ENCODE results near the gene RIMBP2. TPM values are rescaled to one million over a fixed set of nuclear protein-coding genes. Genes with fewer than 3 reads are reported as not detected.

Gene RIMBP2
- total RNA-seq, 5 donors from 2014 or later (not counting 1 experiment from before 2014, with no cell fraction given): 0.10 to 0.38 TPM; not detected in 3

DNA sequence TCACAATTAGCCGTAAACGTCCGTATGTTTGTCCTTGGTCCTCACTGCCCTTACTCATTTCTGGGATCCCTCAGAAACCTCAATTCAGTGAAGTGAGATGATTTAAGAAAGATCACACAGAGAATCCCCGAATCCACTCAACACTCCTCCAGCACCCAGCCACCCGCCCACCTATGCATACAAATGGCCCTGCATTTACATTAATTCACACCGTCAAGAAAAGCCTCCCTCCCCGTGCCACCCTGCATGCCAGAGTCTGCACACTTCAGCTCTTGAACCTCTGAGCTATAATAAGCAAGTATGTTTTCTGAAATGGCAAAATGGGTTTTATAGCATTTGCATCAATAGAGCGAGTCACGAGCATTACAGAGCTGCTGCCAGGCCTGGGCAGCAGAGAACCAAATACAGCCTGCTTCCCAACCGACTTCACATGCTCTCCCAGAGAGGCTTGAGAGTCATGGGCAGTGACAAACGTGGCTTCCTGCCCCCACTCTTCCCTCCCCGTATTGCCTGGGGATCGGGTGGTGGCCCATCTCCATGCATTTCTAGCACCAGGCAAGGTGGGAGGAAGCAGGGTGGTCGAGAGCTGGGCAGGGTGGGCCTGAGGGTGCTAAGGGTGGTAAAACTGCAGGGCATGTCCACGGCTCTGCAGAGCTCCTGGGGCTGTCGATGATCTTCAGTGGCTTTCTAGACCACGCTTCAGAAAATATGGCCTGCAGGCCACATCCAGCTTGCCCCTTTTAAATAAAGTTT lies 177.6 kb downstream of the RIMBP2 start:
- POLR2A ChIA-PET: no interaction called here

DNA sequence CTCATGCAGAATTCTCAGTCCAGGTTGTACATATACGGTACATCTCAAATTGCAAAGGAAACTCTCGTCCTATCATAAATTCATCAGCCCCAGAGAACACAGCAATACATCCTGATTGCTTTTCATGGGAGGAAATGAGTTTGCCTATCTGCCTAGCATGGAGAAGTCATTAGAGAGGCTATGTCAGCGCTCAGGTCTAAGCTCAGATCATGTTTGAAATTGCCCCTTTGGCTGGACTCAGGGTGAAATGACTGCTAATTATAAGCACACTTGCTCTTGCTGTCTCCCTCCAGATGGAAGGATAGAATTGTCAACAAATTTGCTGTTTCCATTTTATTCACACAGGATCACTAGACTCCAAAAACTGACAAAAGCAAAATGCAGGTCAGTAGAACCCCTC lies 178.4 kb downstream of the RIMBP2 start:
- no peaks in the 10 kb centered on the region for H3K4me1 Mint-ChIP-seq
- H3K27ac Mint-ChIP-seq: no peak overlapping the region
- H3K9me3 Mint-ChIP-seq: peaks cover 0 to 23% (median 16%) of the 10 kb centered on the region in 3 donors

More for the DNA sequence above, 177.6 kb downstream of the RIMBP2 start:
- 90% methylated on average over 2 of the region's 17 CpGs for WGBS (ENCODE audit: insufficient coverage)
- no peaks in the 10 kb centered on the region for H3K27me3 Mint-ChIP-seq
- H3K9me3 ChIP-seq: no peaks in the 10 kb centered on the region
- H3K36me3 ChIP-seq (ENCODE audit: control insufficient read depth in 2 of 2, extremely low read depth in 1 of 2, insufficient read depth in 1 of 2, low read length in 1 of 2): no peaks in the 10 kb centered on the region
- H3K4me3 ChIP-seq (ENCODE audit: control insufficient read depth in 1 of 2, extremely low read depth in 1 of 2, low read length in 1 of 2): no peak overlapping the region
- no peak overlapping the region for H3K27ac ChIP-seq (ENCODE audit: low read length)
- no peaks in the 10 kb centered on the region for H3K36me3 Mint-ChIP-seq
- H3K4me1 Mint-ChIP-seq: no peaks in the 10 kb centered on the region
- CTCF ChIA-PET: no interaction called here
- DNase-seq: no peak
- ATAC-seq (replicated peaks in 1 of 4): no peak
- no peaks in the 10 kb centered on the region for H3K4me1 ChIP-seq (ENCODE audit: control insufficient read depth in 1 of 2, extremely low read depth in 1 of 2, insufficient read depth in 2 of 2, low read length in 2 of 2)
- H3K9me3 Mint-ChIP-seq: peaks cover 0 to 23% (median 16%) of the 10 kb centered on the region in 3 donors
- H3K27ac Mint-ChIP-seq: no peak overlapping the region
- no peaks in the 10 kb centered on the region for H3K27me3 ChIP-seq (replicated peaks in 1 of 2; ENCODE audit: control insufficient read depth in 2 of 2, extremely low read depth in 1 of 2, insufficient read depth in 2 of 2, low read length in 1 of 2)
- no peak overlapping the region for H3K4me3 Mint-ChIP-seq

DNA sequence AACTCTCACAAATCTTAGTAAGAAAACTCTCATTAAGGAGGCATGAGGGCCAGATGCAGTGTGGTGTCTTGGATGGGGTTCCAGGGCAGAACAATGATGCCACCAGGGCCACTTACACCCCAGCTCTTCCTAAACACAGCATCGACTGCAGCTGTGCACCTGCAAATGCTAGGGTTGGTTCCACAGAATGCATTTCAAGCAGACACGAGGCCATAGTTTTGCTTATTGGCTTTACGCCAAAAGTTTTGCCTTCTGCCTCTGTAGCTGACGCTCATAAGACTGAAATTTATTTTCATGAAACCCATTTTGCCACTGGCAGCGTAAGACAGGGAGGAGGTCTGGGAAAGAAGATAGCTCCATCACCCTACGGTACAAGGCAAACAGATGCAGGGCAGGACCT lies 179.0 kb downstream of the RIMBP2 start:
- POLR2A ChIA-PET: no interaction called here
- CTCF ChIA-PET: interaction anchor here in 1 of 2 donors (0.6 kb wide), 1 partner anchor 254 kb away, joined by 3 read pairs; no protein-coding TSS in a partner anchor
- H3K4me1 Mint-ChIP-seq: no peaks in the 10 kb centered on the region
- H3K9me3 ChIP-seq: no peaks in the 10 kb centered on the region
- no peaks in the 10 kb centered on the region for H3K27me3 Mint-ChIP-seq
- no peak overlapping the region for H3K27ac ChIP-seq (ENCODE audit: low read length)
- no peak overlapping the region for H3K4me3 Mint-ChIP-seq
- H3K9me3 Mint-ChIP-seq: peaks cover 4 to 19% (median 16%) of the 10 kb centered on the region in 3 donors
- H3K27ac Mint-ChIP-seq: no peak overlapping the region
- WGBS (ENCODE audit: insufficient coverage): 93% methylated on average over 2 of the region's 6 CpGs
- no peak for ATAC-seq (replicated peaks in 1 of 4)
- H3K4me1 ChIP-seq (ENCODE audit: control insufficient read depth in 1 of 2, extremely low read depth in 1 of 2, insufficient read depth in 2 of 2, low read length in 2 of 2): no peaks in the 10 kb centered on the region
- H3K36me3 Mint-ChIP-seq: no peaks in the 10 kb centered on the region
- no peak for DNase-seq
- no peaks in the 10 kb centered on the region for H3K27me3 ChIP-seq (replicated peaks in 1 of 2; ENCODE audit: control insufficient read depth in 2 of 2, extremely low read depth in 1 of 2, insufficient read depth in 2 of 2, low read length in 1 of 2)
- no peak overlapping the region for H3K4me3 ChIP-seq (ENCODE audit: control insufficient read depth in 1 of 2, extremely low read depth in 1 of 2, low read length in 1 of 2)
- no peaks in the 10 kb centered on the region for H3K36me3 ChIP-seq (ENCODE audit: control insufficient read depth in 2 of 2, extremely low read depth in 1 of 2, insufficient read depth in 1 of 2, low read length in 1 of 2)

More for the DNA sequence above, 178.4 kb downstream of the RIMBP2 start:
- DNase-seq (no peak), ATAC-seq (replicated peaks in 1 of 4) (no peak)
- Mint-ChIP-seq H3K27me3 (no peaks in the 10 kb centered on the region), H3K4me3 (no peak overlapping the region), H3K36me3 (no peaks in the 10 kb centered on the region)
- ChIA-PET POLR2A (no interaction called here), CTCF (no interaction called here)
- Histone ChIP-seq H3K9me3 (no peaks in the 10 kb centered on the region), H3K27ac (ENCODE audit: low read length) (no peak overlapping the region), H3K4me1 (ENCODE audit: control insufficient read depth in 1 of 2, extremely low read depth in 1 of 2, insufficient read depth in 2 of 2, low read length in 2 of 2) (no peaks in the 10 kb centered on the region), H3K36me3 (ENCODE audit: control insufficient read depth in 2 of 2, extremely low read depth in 1 of 2, insufficient read depth in 1 of 2, low read length in 1 of 2) (no peaks in the 10 kb centered on the region), H3K4me3 (ENCODE audit: control insufficient read depth in 1 of 2, extremely low read depth in 1 of 2, low read length in 1 of 2) (no peak overlapping the region), H3K27me3 (replicated peaks in 1 of 2; ENCODE audit: control insufficient read depth in 2 of 2, extremely low read depth in 1 of 2, insufficient read depth in 2 of 2, low read length in 1 of 2) (no peaks in the 10 kb centered on the region)
- no CpG with 5 or more reads among the region's 3 CpGs for WGBS (ENCODE audit: insufficient coverage)

DNA sequence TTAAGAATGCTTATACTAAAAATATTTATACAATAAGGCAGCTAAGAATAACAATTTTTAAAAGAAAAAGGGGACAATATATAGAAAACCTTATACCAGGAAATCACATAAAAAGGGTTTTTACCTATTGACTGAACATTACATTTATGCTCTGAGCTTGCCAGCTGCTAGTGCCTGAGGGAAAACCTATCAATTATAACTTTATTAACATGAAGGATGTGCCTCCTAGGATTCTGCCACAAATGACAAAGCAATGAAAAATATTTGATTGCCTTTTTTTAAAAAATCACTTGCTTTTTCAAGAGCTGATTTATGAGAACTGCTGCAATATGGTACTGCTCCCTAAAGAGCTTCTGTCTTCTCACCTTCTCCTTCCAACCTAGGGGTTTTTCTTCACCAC lies 185.7 kb downstream of the RIMBP2 start:
- POLR2A ChIA-PET: no interaction called here
- peaks cover 0 to 8% (median 0%) of the 10 kb centered on the region in 3 donors for H3K9me3 Mint-ChIP-seq
- no peak overlapping the region for H3K4me3 Mint-ChIP-seq
- H3K9me3 ChIP-seq: no peaks in the 10 kb centered on the region
- ATAC-seq (replicated peaks in 1 of 4) (no peak), DNase-seq (no peak)
- H3K27me3 ChIP-seq (replicated peaks in 1 of 2; ENCODE audit: control insufficient read depth in 2 of 2, extremely low read depth in 1 of 2, insufficient read depth in 2 of 2, low read length in 1 of 2): peaks cover 0 to 5% of the 10 kb centered on the region in 2 experiments
- no peak overlapping the region for H3K27ac ChIP-seq (ENCODE audit: low read length)
- no peaks in the 10 kb centered on the region for H3K36me3 Mint-ChIP-seq
- no peaks in the 10 kb centered on the region for H3K4me1 Mint-ChIP-seq
- H3K4me3 ChIP-seq (ENCODE audit: control insufficient read depth in 1 of 2, extremely low read depth in 1 of 2, low read length in 1 of 2): no peak overlapping the region
- no peak overlapping the region for H3K27ac Mint-ChIP-seq
- peaks cover 0 to 13% of the 10 kb centered on the region in 2 donors for H3K27me3 Mint-ChIP-seq
- no peaks in the 10 kb centered on the region for H3K36me3 ChIP-seq (ENCODE audit: control insufficient read depth in 2 of 2, extremely low read depth in 1 of 2, insufficient read depth in 1 of 2, low read length in 1 of 2)
- CTCF ChIA-PET: no interaction called here
- no peaks in the 10 kb centered on the region for H3K4me1 ChIP-seq (ENCODE audit: control insufficient read depth in 1 of 2, extremely low read depth in 1 of 2, insufficient read depth in 2 of 2, low read length in 2 of 2)

DNA sequence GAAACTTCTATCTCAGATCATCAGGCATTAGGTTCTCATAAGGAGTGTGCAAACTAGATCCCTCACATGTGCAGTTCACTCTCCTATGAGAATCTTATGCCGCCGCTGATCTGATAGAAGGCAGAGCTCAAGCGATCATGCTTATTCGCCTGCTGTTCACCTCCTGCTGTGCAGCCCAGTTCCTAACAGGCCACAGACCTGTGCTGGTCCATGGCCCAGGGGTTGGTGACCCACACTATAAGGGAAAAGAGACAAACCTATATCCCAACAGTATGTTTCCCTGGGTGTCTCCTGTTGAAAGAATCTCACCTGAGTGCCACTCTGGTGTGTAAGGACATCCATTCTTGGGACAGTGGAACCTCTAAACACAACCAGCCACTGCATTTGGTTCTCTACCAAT lies 186.3 kb downstream of the RIMBP2 start:
- CTCF ChIA-PET: no interaction called here
- Mint-ChIP-seq H3K27me3 (peaks cover 4 to 15% of the 10 kb centered on the region in 2 donors), H3K36me3 (no peaks in the 10 kb centered on the region), H3K9me3 (peaks cover 0 to 8% (median 0%) of the 10 kb centered on the region in 3 donors), H3K4me1 (no peaks in the 10 kb centered on the region), H3K27ac (no peak overlapping the region), H3K4me3 (no peak overlapping the region)
- Histone ChIP-seq H3K36me3 (ENCODE audit: control insufficient read depth in 2 of 2, extremely low read depth in 1 of 2, insufficient read depth in 1 of 2, low read length in 1 of 2) (no peaks in the 10 kb centered on the region), H3K9me3 (no peaks in the 10 kb centered on the region), H3K27ac (ENCODE audit: low read length) (no peak overlapping the region), H3K4me1 (ENCODE audit: control insufficient read depth in 1 of 2, extremely low read depth in 1 of 2, insufficient read depth in 2 of 2, low read length in 2 of 2) (no peaks in the 10 kb centered on the region), H3K4me3 (ENCODE audit: control insufficient read depth in 1 of 2, extremely low read depth in 1 of 2, low read length in 1 of 2) (no peak overlapping the region), H3K27me3 (replicated peaks in 1 of 2; ENCODE audit: control insufficient read depth in 2 of 2, extremely low read depth in 1 of 2, insufficient read depth in 2 of 2, low read length in 1 of 2) (peaks cover 0 to 12% of the 10 kb centered on the region in 2 experiments)
- DNase-seq (no peak), ATAC-seq (replicated peaks in 1 of 4) (no peak)
- POLR2A ChIA-PET: no interaction called here
- 82% methylated on average over 4 of the region's 4 CpGs for WGBS (ENCODE audit: insufficient coverage)

DNA sequence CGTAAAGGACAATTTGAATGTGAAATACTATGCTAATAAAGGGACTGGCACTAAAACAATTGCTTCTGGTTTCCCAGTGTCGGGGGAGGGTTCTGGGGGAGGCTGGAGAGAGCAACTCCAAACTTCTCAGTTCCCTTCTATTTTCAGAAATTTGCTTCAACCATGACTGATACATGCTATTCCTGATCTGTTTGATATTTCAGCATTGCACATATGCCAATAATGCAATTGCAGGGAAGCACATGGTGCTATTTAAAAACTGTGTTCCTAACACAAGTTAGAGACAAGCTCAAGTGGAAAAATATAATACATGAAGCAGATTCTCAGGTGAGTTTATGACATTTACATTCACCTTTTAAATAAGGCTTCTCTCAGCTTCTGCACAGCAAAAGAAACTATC lies 188.9 kb downstream of the RIMBP2 start:
- Mint-ChIP-seq H3K4me1 (no peaks in the 10 kb centered on the region), H3K27ac (no peak overlapping the region), H3K9me3 (peaks cover 0 to 4% (median 0%) of the 10 kb centered on the region in 3 donors), H3K4me3 (no peak overlapping the region), H3K27me3 (peaks cover 11 to 24% of the 10 kb centered on the region in 2 donors), H3K36me3 (no peaks in the 10 kb centered on the region)
- Histone ChIP-seq H3K36me3 (ENCODE audit: control insufficient read depth in 2 of 2, extremely low read depth in 1 of 2, insufficient read depth in 1 of 2, low read length in 1 of 2) (no peaks in the 10 kb centered on the region), H3K27me3 (replicated peaks in 1 of 2; ENCODE audit: control insufficient read depth in 2 of 2, extremely low read depth in 1 of 2, insufficient read depth in 2 of 2, low read length in 1 of 2) (peaks cover 0 to 27% of the 10 kb centered on the region in 2 experiments), H3K27ac (ENCODE audit: low read length) (no peak overlapping the region), H3K4me3 (ENCODE audit: control insufficient read depth in 1 of 2, extremely low read depth in 1 of 2, low read length in 1 of 2) (no peak overlapping the region), H3K4me1 (ENCODE audit: control insufficient read depth in 1 of 2, extremely low read depth in 1 of 2, insufficient read depth in 2 of 2, low read length in 2 of 2) (no peaks in the 10 kb centered on the region), H3K9me3 (no peaks in the 10 kb centered on the region)
- no CpG with 5 or more reads among the region's 2 CpGs for WGBS (ENCODE audit: insufficient coverage)
- POLR2A ChIA-PET: no interaction called here
- DNase-seq (no peak), ATAC-seq (replicated peaks in 1 of 4) (no peak)
- CTCF ChIA-PET: no interaction called here

Measured in T-cell (primary cell).